Forelimb muscle (tissue), 1 donor: ENCODE data around the gene VSTM2L. TPM values are rescaled to one million over a fixed set of nuclear protein-coding genes. Genes with fewer than 3 reads are reported as not detected.

Experiments used
- DNase-seq: peaks from one replicate; pipeline ENCODE4 v3.0.0-alpha.2; 2013; ENCODE audit warnings: low read depth
- polyA plus RNA-seq: library from polyadenylated mRNA; unstranded; fragments of 120-200 nt; gene quantifications from one replicate; pipeline ENCODE4 v1.2.1, GENCODE V29; 2013; ENCODE audit not compliant: insufficient read length

VSTM2L gene
- polyA plus RNA-seq, 1 donor = 3.5 TPM

- DNase-seq = no peak
These were observed 84.8 kb downstream of the VSTM2L start for GRCh38 chr20:37987602-37988290.

DNA sequence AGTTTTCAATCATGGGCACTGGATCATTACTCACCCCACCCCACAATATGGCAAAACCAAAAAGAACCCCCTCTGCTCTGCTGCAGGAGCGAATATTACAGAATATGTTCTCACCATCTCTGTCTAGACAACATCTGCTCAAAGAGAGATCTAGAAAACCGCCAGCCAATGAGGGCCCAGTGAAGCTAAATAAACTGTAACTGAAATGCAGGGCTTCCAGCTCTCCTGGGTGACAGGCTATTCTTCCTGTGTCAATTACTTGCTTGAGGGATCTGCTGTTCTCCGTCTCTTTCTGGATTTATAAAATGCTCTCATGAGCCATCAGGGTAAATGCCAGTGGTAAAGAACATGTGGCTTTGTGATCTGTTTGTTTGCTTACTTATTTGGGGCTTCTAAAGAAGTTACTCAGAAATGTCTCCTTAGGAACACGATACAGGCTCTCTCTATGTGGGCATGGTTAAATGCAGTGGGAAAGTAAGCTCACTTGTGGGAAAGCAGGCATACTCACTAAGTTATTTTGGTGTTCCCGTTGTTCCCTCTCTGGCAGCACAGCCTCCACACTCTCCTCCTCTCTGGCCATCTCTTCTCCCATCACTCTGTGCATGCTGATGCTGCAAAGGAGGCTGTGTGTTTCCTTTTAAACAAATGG is 85.5 kb downstream of the VSTM2L start:
- DNase-seq = no peak

DNA sequence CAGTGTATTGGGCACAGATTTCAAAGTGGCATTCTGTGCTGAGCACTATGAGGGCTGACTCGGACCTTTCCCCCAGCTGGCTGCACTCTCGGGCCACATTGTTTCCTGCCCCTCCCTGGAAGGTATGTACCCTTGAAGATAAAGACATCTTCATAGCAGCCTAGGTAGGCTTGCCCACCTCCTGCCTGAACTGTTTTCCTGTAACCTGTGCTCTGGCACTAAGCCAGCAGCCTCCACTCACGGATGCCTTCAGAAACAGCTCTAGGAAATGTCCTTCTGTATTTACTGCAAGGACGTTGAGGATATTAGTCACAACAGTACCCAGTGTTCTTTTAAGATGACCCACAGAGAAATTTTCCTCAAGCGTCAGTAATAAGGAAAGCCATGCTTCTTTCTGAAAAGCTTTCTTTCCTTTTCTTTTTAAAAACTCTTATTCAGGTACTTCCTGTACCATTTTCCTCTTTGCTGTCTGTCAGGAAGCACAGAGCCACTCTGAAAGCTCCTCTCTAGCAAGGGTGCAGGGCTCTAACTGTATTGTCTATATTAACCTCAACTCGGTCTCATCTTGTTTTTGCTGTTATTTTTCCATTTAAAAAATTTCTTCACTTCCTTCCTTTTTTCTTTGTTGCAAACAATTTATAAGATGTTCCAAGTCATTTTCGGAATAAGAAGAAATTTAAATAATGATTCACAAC is 86.8 kb downstream of the VSTM2L start:
- DNase-seq = no peak

GRCh38 chr20:37990571-37991151 is 87.7 kb downstream of the VSTM2L start:
- DNase-seq = no peak

DNA sequence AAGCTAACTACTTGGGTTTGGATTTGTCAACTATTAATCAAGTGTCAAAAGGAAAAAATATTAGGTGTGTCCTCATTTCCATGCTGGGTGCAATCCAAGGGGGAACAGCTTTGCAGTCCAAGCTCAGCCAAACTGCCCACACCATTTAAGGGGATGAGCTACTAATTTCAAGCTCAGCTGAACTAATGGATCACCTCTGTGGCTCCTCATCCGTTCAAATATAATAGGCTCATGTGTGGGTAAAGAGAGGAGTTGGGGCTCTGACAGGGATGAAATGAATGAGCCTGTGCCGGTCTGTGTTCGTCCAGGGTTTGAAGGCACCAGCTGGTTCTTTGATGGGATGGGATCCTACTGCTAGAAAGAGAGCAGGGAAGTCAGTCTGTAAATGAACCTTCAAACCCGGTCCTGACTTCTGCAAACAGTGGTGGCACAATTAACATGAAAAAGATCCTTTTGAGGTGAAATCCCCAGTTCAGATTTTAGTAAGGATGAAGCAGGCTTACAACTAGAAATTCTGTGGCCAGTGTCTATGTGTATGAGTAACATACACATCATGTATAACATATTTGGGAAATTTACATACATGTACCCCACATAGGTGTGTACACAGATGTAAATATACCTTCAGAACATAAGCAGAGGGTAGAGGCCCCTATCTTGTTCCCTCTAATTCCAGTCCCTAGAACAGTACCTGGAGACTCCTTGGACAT is 88.4 kb downstream of the VSTM2L start:
- no peak for DNase-seq

- no peak for DNase-seq
These were observed 89.0 kb downstream of the VSTM2L start for GRCh38 chr20:37991908-37992307.

- no peak for DNase-seq
These were observed 90.0 kb downstream of the VSTM2L start for GRCh38 chr20:37992802-37993409.

GRCh38 chr20:37994512-37994911 is 91.6 kb downstream of the VSTM2L start:
- DNase-seq = no peak

Other genes with a start within 250 kb of the VSTM2L start
- 26.3 TPM for gene CTNNBL1, start 209.1 kb upstream of the VSTM2L start, polyA plus RNA-seq
- 16.8 TPM for gene TTI1, start 130.3 kb downstream of the VSTM2L start, polyA plus RNA-seq
- 25.3 TPM for gene RPRD1B, start 130.6 kb downstream of the VSTM2L start, polyA plus RNA-seq